ENCODE measurements around the gene CARHSP1. TPM values are rescaled to one million over a fixed set of nuclear protein-coding genes. Genes with fewer than 3 reads are reported as not detected.
"Not testable (repeated sequence)": the region's sequence is repeated elsewhere in the genome, so short reads cannot be mapped to it uniquely, and the experiment has no call there.

The CARHSP1 gene
- total and polyA plus RNA-seq, 4 experiments from 2014 or later: 33.2 to 57.2 (median 41.3) TPM

DNA sequence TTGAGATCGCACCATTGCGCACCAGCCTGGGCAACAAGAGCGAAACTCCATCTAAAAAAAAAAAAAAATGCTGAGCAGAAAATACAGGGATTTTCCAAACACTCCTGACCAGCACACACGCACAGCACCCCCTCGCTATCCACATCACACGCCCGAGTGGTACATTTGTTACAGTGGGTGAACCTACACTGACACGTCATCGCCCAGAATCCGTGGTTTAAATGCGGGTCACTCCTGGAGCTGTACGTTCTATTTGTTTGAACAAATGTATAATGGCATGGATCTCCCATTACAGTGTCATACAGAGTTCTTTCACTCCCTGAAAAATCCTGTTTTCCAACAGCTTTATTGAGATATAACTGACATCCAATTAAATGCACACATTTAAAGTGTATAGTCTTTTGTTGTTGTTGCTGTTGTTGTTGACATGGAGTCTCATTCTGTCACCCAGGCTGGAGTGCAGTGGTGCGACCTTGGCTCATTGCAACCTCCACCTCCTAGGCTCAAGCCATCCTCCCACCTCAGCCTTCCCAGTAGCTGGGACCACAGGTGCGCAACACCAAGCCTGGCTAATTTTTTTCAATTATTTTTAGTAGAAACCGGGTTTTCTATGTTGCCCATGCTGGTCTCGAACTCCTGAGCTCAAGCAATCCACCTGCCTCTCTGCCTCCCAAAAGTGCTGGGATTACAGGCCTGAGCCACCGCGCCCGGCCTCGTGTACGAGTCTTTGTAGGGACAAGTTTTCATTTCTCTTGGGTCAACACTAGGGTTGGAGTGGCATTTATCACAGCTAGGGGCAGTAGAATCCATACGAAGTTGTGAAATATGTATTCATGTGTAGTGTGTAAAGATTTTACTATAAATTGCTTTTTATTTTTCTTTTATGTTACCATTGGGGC, 4.4 kb upstream of the CARHSP1 start:
- DNase-seq: no peak
- Mint-ChIP-seq H3K27ac (peak overlapping the region in 2 of 7 donors; percentile 29 to 41), H3K4me1 (peaks cover 12 to 25% (median 19%) of the 10 kb centered on the region in 4 donors), H3K4me3 (no peak overlapping the region), H3K27me3 (no peaks in the 10 kb centered on the region), H3K36me3 (no peaks in the 10 kb centered on the region), H3K9me3 (peaks cover 0 to 1% (median 0%) of the 10 kb centered on the region in 8 donors)
- ChIA-PET POLR2A (ENCODE audit: partially characterized antibody) (no interaction called here), CTCF (ENCODE audit: partially characterized antibody) (interaction anchor here (0.6 to 2.0 kb wide), 6 partner anchors 8 to 136 kb away, joined by 3 to 6 read pairs (median 3); partner anchors contain the start of gene LITAFD)
- intact Hi-C loops (cut with micrococcal nuclease): no loop called here
- no peak overlapping the region for H3K27ac ChIP-seq (ENCODE audit: low read depth, low read length)
- no peaks in the 10 kb centered on the region for H3K27me3 ChIP-seq (ENCODE audit: insufficient read depth, low read length)
- H3K9me3 ChIP-seq (ENCODE audit: control insufficient read depth in 1 of 2, low read length in 2 of 2): no peaks in the 10 kb centered on the region
- H3K36me3 ChIP-seq (ENCODE audit: insufficient read depth, low read length): no peaks in the 10 kb centered on the region
- no peak overlapping the region for H3K4me3 ChIP-seq (ENCODE audit: low read length in 2 of 2)
- peaks cover 15% of the 10 kb centered on the region for H3K4me1 ChIP-seq (ENCODE audit: insufficient read depth, low read length)

DNA sequence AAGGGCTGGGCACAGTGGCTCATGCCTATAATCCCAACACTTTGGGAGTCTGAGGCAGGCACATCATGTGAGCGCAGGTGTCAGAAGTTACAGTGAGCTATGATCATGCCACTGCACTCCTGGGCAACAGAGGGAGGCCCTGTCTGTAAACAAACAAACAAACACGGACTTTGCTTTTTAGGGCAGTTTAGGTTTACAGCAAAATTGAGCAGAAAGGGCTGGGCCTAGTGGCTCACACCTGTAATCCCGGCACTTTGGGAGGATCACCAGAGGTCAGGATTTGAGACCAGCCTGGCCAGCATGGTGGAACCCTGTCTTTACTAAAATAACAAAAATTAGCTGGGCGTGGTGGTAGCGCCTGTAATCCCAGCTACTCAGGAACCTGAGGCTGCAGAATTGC, 3.3 kb upstream of the CARHSP1 start:
- Histone ChIP-seq H3K36me3 (ENCODE audit: insufficient read depth, low read length) (no peaks in the 10 kb centered on the region), H3K4me1 (ENCODE audit: insufficient read depth, low read length) (peaks cover 23% of the 10 kb centered on the region), H3K9me3 (ENCODE audit: control insufficient read depth in 1 of 2, low read length in 2 of 2) (no peaks in the 10 kb centered on the region), H3K27me3 (ENCODE audit: insufficient read depth, low read length) (no peaks in the 10 kb centered on the region), H3K27ac (ENCODE audit: low read depth, low read length) (no peak overlapping the region), H3K4me3 (ENCODE audit: low read length in 2 of 2) (no peak overlapping the region)
- Mint-ChIP-seq H3K36me3 (peaks cover 0 to 6% of the 10 kb centered on the region in 2 donors), H3K27ac (no peak overlapping the region), H3K4me1 (peaks cover 20 to 31% (median 26%) of the 10 kb centered on the region in 4 donors), H3K4me3 (no peak overlapping the region), H3K27me3 (no peaks in the 10 kb centered on the region), H3K9me3 (peaks cover 0 to 3% (median 0%) of the 10 kb centered on the region in 8 donors)
- DNase-seq: no peak
- intact Hi-C loops (cut with micrococcal nuclease): no loop called here
- ChIA-PET POLR2A (ENCODE audit: partially characterized antibody) (no interaction called here), CTCF (ENCODE audit: partially characterized antibody) (interaction anchor here (0.6 to 2.0 kb wide), 4 partner anchors 8 to 37 kb away, joined by 3 to 6 read pairs (median 3); partner anchors contain the start of gene LITAFD)

DNA sequence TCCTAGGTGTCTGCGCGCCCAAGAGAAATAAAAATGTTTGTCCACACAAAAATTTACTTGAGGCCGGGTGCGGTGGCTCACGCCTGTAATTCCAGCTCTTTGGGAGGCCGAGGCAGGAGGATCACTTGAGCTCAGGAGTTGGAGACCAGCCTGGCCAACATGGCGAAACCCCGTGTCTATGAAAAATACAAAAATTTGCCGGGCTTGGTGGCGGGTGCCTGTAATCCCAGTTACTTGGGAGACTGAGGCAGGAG, 1.1 kb upstream of the CARHSP1 start:
- not testable (repeated sequence) for DNase-seq; H3K36me3 Mint-ChIP-seq; H3K4me3 ChIP-seq (ENCODE audit: low read length in 2 of 2); H3K27me3 Mint-ChIP-seq; H3K9me3 Mint-ChIP-seq; H3K36me3 ChIP-seq (ENCODE audit: insufficient read depth, low read length); H3K9me3 ChIP-seq (ENCODE audit: control insufficient read depth in 1 of 2, low read length in 2 of 2); H3K27me3 ChIP-seq (ENCODE audit: insufficient read depth, low read length); H3K27ac Mint-ChIP-seq; H3K27ac ChIP-seq (ENCODE audit: low read depth, low read length)
- Mint-ChIP-seq H3K4me3 (peak overlapping the region in 4 of 8 donors; percentile 15 to 44 (median 32)), H3K4me1 (peaks cover 22 to 49% (median 40%) of the 10 kb centered on the region in 4 donors)
- peaks cover 45% of the 10 kb centered on the region for H3K4me1 ChIP-seq (ENCODE audit: insufficient read depth, low read length)
- POLR2A ChIA-PET (ENCODE audit: partially characterized antibody): interaction anchor here (1.9 kb wide), 1 partner anchor 8 kb away, joined by 8 read pairs; no protein-coding TSS in a partner anchor
- intact Hi-C loops (cut with micrococcal nuclease): loop anchor here (2.0 to 5.0 kb wide), 4 partner anchors 53 to 1875 kb away; partner anchors contain the start of genes ABAT and USP7
- CTCF ChIA-PET (ENCODE audit: partially characterized antibody): interaction anchor here (1.4 to 4.7 kb wide), 2 partner anchors 11 to 21 kb away, joined by 3 to 57 read pairs; partner anchors contain the start of gene LITAFD

DNA sequence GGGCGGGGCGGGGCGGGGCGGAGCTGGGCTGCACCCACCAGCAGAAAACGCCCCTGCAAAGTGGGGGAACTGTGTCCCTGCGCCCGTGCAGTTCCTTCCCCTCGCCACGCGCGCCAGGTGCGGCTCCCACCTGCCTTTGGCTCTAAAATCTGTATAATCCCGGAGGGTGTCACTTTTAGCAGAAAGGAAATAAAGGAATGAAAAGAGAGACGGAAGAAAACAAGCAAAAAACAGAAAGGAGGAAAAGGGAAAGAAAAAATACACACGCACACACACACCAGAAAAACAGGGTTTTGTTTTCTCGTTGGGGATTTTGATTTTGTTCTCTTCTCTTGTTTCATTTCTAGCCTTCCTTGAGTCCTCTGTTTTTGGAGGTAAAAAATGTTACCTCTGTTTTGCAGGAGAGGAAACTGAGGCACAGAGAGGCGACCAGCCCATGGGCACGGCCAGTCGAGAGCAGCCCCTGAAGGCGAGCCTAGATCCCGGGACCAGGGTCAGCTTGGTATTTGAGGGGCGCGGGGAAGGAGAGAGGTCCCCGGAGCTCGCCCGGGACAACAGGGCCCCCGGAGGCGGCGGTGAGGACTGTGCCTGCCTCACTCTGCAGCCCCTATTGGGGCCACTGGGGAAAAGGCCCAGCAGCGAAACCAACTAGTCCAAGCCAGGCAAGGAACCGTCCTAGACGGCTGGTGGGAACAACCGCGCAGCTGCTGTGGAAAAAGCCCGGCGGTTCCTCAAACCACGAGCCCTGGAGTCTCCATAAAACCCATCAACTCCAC, 594 bp upstream of the CARHSP1 start:
- Histone ChIP-seq H3K36me3 (ENCODE audit: insufficient read depth, low read length) (no peaks in the 10 kb centered on the region), H3K9me3 (ENCODE audit: control insufficient read depth in 1 of 2, low read length in 2 of 2) (no peaks in the 10 kb centered on the region), H3K27ac (ENCODE audit: low read depth, low read length) (peak overlapping the region; percentile 30), H3K27me3 (ENCODE audit: insufficient read depth, low read length) (no peaks in the 10 kb centered on the region), H3K4me1 (ENCODE audit: insufficient read depth, low read length) (peaks cover 50% of the 10 kb centered on the region), H3K4me3 (ENCODE audit: low read length in 2 of 2) (no peak overlapping the region)
- peak overlapping the region; percentile 3 to 94 (median 85) for H3K27ac Mint-ChIP-seq
- H3K4me1 Mint-ChIP-seq: peaks cover 22 to 50% (median 40%) of the 10 kb centered on the region in 4 donors
- DNase-seq: peak in 1 of 5 donors; percentile 61
- H3K9me3 Mint-ChIP-seq: peaks cover 0 to 2% (median 0%) of the 10 kb centered on the region in 8 donors
- peaks cover 0 to 6% of the 10 kb centered on the region in 2 donors for H3K36me3 Mint-ChIP-seq
- intact Hi-C loops (cut with micrococcal nuclease): loop anchor here (2.0 to 5.0 kb wide), 4 partner anchors 52 to 1875 kb away; partner anchors contain the start of genes ABAT and USP7
- H3K27me3 Mint-ChIP-seq: no peaks in the 10 kb centered on the region
- POLR2A ChIA-PET (ENCODE audit: partially characterized antibody): interaction anchor here (0.7 to 2.3 kb wide), 17 partner anchors 9 to 269 kb away, joined by 3 to 36 read pairs (median 7); partner anchors contain the start of genes ABAT, HAPSTR1, PMM2 and TMEM186
- CTCF ChIA-PET (ENCODE audit: partially characterized antibody): interaction anchor here (0.6 to 4.7 kb wide), 6 partner anchors 11 to 195 kb away, joined by 3 to 57 read pairs (median 4); partner anchors contain the start of genes ABAT and LITAFD
- H3K4me3 Mint-ChIP-seq: peak overlapping the region; percentile 71 to 90 (median 84)

DNA sequence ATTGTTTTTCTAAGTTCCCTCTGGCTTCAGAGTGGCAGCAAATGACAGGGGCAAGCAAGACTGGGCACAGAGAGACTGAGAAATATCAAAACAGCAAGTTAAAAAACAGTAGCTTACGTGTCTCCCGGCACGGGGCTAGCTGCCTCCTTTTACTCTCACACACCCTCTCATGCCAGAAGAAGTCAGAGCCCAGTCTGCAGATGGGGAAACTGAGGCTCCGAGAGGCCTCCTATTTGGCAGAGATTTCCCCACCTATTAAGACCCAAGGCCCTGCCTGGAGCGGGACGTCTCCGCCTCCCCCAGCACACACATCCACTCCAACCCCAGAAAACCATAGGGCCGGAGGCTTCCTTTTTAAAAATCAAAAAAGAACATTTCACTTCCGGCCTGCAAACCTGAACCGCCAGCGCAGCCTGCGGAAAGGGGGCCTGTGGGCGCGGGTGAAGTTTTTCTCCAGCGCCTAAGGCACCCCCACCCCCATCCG, 832 bp downstream of the CARHSP1 start:
- H3K27ac Mint-ChIP-seq: peak overlapping the region; percentile 85 to 97 (median 92)
- peak overlapping the region; percentile 93 to 97 (median 94) for H3K4me3 Mint-ChIP-seq
- peaks cover 0 to 2% (median 0%) of the 10 kb centered on the region in 8 donors for H3K9me3 Mint-ChIP-seq
- Histone ChIP-seq H3K27me3 (ENCODE audit: insufficient read depth, low read length) (no peaks in the 10 kb centered on the region), H3K9me3 (ENCODE audit: control insufficient read depth in 1 of 2, low read length in 2 of 2) (no peaks in the 10 kb centered on the region), H3K4me1 (ENCODE audit: insufficient read depth, low read length) (peaks cover 54% of the 10 kb centered on the region), H3K27ac (ENCODE audit: low read depth, low read length) (peak overlapping the region; percentile 54), H3K36me3 (ENCODE audit: insufficient read depth, low read length) (no peaks in the 10 kb centered on the region), H3K4me3 (ENCODE audit: low read length in 2 of 2) (peak overlapping the region; percentile 54 to 81)
- H3K27me3 Mint-ChIP-seq: no peaks in the 10 kb centered on the region
- ChIA-PET POLR2A (ENCODE audit: partially characterized antibody) (interaction anchor here (0.6 to 2.3 kb wide), 16 partner anchors 10 to 224 kb away, joined by 3 to 36 read pairs (median 8); partner anchors contain the start of genes ABAT, HAPSTR1, PMM2 and TMEM186), CTCF (ENCODE audit: partially characterized antibody) (interaction anchor here (0.8 to 4.7 kb wide), 5 partner anchors 13 to 194 kb away, joined by 3 to 57 read pairs (median 4); partner anchors contain the start of genes ABAT and LITAFD)
- DNase-seq: peak in 4 of 5 donors; percentile 61 to 72 (median 68)
- H3K4me1 Mint-ChIP-seq: peaks cover 25 to 57% (median 45%) of the 10 kb centered on the region in 4 donors
- intact Hi-C loops (cut with micrococcal nuclease): loop anchor here (1.0 to 5.0 kb wide), 7 partner anchors 51 to 1877 kb away; partner anchors contain the start of genes ABAT, HAPSTR1, METTL22 and PMM2
- peaks cover 0 to 6% of the 10 kb centered on the region in 2 donors for H3K36me3 Mint-ChIP-seq

DNA sequence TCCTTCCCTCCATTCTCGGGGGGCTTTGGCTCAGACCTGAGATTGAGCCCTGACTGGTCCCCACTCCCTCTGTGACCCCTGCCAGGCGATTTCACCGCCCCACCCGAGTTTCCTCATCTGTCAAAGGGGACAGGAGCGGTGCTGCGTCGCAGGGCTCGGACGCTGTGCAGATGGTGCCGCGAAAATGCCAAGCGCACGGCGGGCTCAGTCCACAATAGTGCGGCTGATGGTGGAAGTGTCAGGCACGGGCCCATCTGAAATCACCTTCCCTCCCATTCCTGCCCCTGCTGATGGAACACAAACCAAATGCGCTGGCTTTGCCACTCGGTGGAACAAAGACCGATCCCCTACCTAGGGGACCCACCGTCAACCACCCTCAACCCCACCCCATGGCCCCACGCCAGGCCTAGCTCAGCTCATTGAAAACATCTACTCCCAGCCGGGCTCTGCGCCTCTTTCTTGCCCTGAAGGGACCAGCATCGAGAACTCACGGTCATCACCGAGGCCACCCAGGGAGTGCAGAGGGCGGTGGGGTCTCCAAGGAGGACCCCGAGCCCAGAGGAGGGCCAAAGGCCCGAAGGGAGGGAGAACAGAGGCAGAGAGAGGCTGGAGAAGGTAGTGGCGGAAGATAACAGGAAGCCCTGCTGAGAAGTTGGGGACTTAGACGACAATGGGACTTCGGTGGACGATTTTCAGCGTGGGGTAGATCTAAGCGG, 1.4 kb downstream of the CARHSP1 start:
- peak overlapping the region; percentile 93 to 97 (median 94) for H3K4me3 Mint-ChIP-seq
- H3K4me1 Mint-ChIP-seq: peaks cover 28 to 62% (median 47%) of the 10 kb centered on the region in 4 donors
- peaks cover 0 to 6% of the 10 kb centered on the region in 2 donors for H3K36me3 Mint-ChIP-seq
- H3K4me3 ChIP-seq (ENCODE audit: low read length in 2 of 2): peak overlapping the region; percentile 54 to 81
- ChIA-PET POLR2A (ENCODE audit: partially characterized antibody) (interaction anchor here (0.6 to 2.3 kb wide), 9 partner anchors 13 to 224 kb away, joined by 3 to 36 read pairs (median 16); partner anchors contain the start of genes ABAT, HAPSTR1, PMM2 and TMEM186), CTCF (ENCODE audit: partially characterized antibody) (interaction anchor here (4.7 kb wide), 1 partner anchor 13 kb away, joined by 57 read pairs; the partner anchor contains the start of gene LITAFD)
- peak overlapping the region; percentile 54 for H3K27ac ChIP-seq (ENCODE audit: low read depth, low read length)
- DNase-seq: peak in 4 of 5 donors; percentile 18 to 35 (median 28)
- H3K27me3 ChIP-seq (ENCODE audit: insufficient read depth, low read length): no peaks in the 10 kb centered on the region
- intact Hi-C loops (cut with micrococcal nuclease): loop anchor here (5.0 kb wide), 1 partner anchor 50 kb away; no protein-coding TSS in a partner anchor
- H3K9me3 ChIP-seq (ENCODE audit: control insufficient read depth in 1 of 2, low read length in 2 of 2): no peaks in the 10 kb centered on the region
- H3K9me3 Mint-ChIP-seq: peaks cover 0 to 2% (median 0%) of the 10 kb centered on the region in 8 donors
- H3K27me3 Mint-ChIP-seq: no peaks in the 10 kb centered on the region
- H3K4me1 ChIP-seq (ENCODE audit: insufficient read depth, low read length): peaks cover 58% of the 10 kb centered on the region
- H3K27ac Mint-ChIP-seq: peak overlapping the region; percentile 85 to 97 (median 92)
- no peaks in the 10 kb centered on the region for H3K36me3 ChIP-seq (ENCODE audit: insufficient read depth, low read length)
